Memory B cell (primary cell): ENCODE data around the gene SCPEP1.

Source experiments
- ATAC-seq: fragments of 150-1000 bp; cut with Tn5 transposase; 2 replicates; pipeline ENCODE4 v1.10.0; 2021; ENCODE audit warnings: low read depth, mild to moderate bottlenecking, moderate library complexity
- DNase-seq, 2 donors: peaks; one replicate each; pipeline ENCODE4 v3.0.0; 2022; ENCODE audit warnings: low spot score in 2 of 2
- H3K27ac Mint-ChIP-seq: one replicate; pipeline ENCODE4 v1.8.0; 2022; ENCODE audit warnings: mild to moderate bottlenecking, moderate library complexity, mixed read lengths
- H3K27me3 Mint-ChIP-seq: one replicate; pipeline ENCODE4 v1.8.0; 2022; ENCODE audit warnings: mixed read lengths
- H3K36me3 Mint-ChIP-seq: one replicate; pipeline ENCODE4 v1.8.0; 2022; ENCODE audit warnings: mild to moderate bottlenecking, mixed read lengths
- H3K4me1 Mint-ChIP-seq: one replicate; pipeline ENCODE4 v1.8.0; 2022; ENCODE audit warnings: mixed read lengths
- H3K4me3 Mint-ChIP-seq: one replicate; pipeline ENCODE4 v1.8.0; 2022; ENCODE audit warnings: mild to moderate bottlenecking, moderate library complexity, mixed read lengths
- H3K9me3 Mint-ChIP-seq: one replicate; pipeline ENCODE4 v1.8.0; 2022; ENCODE audit warnings: mixed read lengths

The SCPEP1 gene

DNA sequence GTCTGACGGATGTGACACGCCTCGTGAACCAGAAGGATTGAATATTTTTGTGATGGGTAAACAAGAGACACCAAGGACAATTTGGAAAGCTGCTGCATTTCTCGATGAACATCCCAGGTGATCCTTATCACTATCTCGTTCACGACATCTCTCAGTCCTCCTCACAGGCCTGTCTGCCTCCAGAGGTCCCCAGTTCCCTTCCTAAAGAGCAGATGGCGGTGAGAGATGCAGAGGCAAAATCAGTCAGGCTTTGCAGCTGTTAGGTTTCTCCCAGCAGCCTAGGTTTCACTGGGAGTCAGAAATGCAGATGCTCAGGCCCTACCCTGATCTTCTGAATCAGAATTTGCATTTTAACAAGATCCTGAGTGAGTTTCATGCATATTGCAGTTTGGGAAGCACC, 23.6 kb downstream of the SCPEP1 start:
- Mint-ChIP-seq H3K36me3 (peaks cover 27% of the 10 kb centered on the region), H3K27me3 (no peaks in the 10 kb centered on the region), H3K4me3 (no peak overlapping the region), H3K27ac (peak overlapping the region; percentile 45), H3K4me1 (peaks cover 28% of the 10 kb centered on the region), H3K9me3 (no peaks in the 10 kb centered on the region)
- ATAC-seq (no peak), DNase-seq (no peak)

- Mint-ChIP-seq H3K36me3 (peaks cover 22% of the 10 kb centered on the region), H3K27ac (peak overlapping the region; percentile 92), H3K4me1 (peaks cover 28% of the 10 kb centered on the region), H3K9me3 (no peaks in the 10 kb centered on the region), H3K4me3 (peak overlapping the region; percentile 67), H3K27me3 (no peaks in the 10 kb centered on the region)
- no peak for DNase-seq
- no peak for ATAC-seq
Measured at GRCh38 chr17:57002904-57003303, 25.0 kb downstream of the SCPEP1 start.

DNA sequence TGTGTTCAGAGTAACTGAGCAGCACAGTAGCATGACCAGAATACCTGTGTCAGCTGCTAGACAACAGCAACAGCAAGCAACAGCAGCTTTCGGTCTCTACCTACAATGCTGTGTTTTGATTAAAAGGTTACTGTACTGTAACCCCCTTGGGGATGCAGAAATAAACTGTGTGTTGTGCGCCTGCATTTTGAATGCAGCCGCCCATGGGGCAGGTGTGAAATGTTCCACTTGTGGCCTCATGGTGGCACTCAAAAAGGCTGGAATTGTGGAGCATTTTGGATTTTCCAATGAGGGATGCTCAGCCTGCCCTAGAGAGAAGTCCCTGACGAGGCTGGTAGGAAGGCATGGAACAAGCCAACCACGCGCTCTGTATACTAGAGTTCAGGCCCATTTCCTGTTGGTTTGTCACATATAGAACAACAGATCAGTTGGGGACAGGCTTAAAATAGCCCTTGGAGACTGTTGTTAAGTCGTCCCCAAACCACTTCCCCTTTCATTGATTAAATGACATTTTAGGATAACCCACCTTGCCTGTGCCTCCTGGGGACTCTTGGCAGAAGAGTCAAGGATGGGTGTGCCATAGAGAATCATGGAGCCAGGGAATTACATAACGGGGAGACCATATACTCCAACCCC, 27.1 kb downstream of the SCPEP1 start:
- peaks cover 31% of the 10 kb centered on the region for H3K4me1 Mint-ChIP-seq
- ATAC-seq: peak; percentile 82
- H3K27ac Mint-ChIP-seq: peak overlapping the region; percentile 92

GRCh38 chr17:57006040-57006439, 28.1 kb downstream of the SCPEP1 start:
- H3K9me3 Mint-ChIP-seq: no peaks in the 10 kb centered on the region
- ATAC-seq (no peak), DNase-seq (no peak)
- peak overlapping the region; percentile 24 for H3K4me3 Mint-ChIP-seq
- peak overlapping the region; percentile 92 for H3K27ac Mint-ChIP-seq
- H3K36me3 Mint-ChIP-seq: peaks cover 11% of the 10 kb centered on the region
- peaks cover 35% of the 10 kb centered on the region for H3K4me1 Mint-ChIP-seq
- no peaks in the 10 kb centered on the region for H3K27me3 Mint-ChIP-seq

More for the DNA sequence above, 27.1 kb downstream of the SCPEP1 start:
- peak overlapping the region; percentile 76 for H3K4me3 Mint-ChIP-seq
- no peaks in the 10 kb centered on the region for H3K9me3 Mint-ChIP-seq
- H3K36me3 Mint-ChIP-seq: peaks cover 17% of the 10 kb centered on the region
- H3K27me3 Mint-ChIP-seq: no peaks in the 10 kb centered on the region
- DNase-seq: peak; percentile 44 to 51

DNA sequence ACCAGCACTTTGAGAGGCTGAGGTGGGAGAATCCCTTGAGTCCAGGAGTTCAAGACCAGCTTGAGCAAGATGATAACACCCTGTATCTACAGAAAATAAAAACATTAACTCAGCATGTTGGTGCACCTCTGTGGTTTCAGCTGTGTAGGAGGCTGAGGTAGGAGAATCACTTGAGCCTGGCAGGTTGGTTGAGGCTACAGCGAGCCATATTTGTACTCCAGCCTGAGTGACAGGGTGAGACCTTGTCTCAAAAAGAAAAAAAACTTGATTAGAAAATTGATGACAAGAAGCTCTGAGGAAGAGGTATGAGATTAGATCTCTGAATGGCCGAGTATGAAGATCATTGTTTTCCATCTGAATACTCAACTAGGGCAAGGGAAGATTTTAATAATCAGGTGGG, 31.0 kb downstream of the SCPEP1 start:
- Mint-ChIP-seq H3K27me3 (no peaks in the 10 kb centered on the region), H3K27ac (no peak overlapping the region), H3K36me3 (peaks cover 2% of the 10 kb centered on the region), H3K4me1 (peaks cover 24% of the 10 kb centered on the region), H3K9me3 (no peaks in the 10 kb centered on the region), H3K4me3 (no peak overlapping the region)
- ATAC-seq (no peak), DNase-seq (no peak)

DNA sequence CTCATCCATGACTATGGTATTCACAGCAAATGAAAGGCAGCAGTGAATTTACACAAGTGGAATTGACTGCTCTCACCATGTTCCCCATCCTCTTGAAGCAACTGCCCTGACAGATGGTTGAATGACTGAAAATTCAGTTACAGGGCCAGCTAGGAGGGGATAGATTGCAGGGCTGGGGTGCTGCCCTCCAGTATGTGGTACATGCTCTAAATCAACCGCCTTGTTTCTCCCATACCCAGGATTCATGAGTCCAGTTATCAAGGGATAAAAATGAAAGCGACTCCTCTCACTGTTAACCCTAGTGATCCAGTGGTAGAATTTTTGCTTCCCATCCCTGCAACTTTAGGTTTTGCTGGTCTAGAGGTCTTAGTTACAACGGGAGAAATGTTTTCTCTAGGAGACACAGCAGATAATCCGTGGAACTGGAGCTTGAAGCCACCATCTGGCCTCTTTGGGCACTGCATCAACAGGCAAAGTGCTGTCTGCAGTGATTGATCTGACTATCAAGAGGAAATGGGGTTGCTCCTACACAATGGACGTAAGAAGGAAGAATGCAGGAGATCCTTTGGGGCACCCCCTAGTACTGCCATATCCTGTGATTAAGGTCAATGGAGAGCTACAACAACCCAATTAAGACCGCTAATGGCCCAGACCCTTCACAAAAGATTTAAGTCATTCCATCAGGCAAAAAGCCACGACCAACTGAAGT, 32.0 kb downstream of the SCPEP1 start:
- no peaks in the 10 kb centered on the region for H3K9me3 Mint-ChIP-seq
- peak overlapping the region; percentile 72 for H3K4me3 Mint-ChIP-seq
- peak; percentile 39 to 48 for DNase-seq
- peak overlapping the region; percentile 36 for H3K27ac Mint-ChIP-seq
- no peaks in the 10 kb centered on the region for H3K27me3 Mint-ChIP-seq
- peak; percentile 62 for ATAC-seq
- H3K36me3 Mint-ChIP-seq: peaks cover 2% of the 10 kb centered on the region
- H3K4me1 Mint-ChIP-seq: peaks cover 21% of the 10 kb centered on the region

GRCh38 chr17:57010487-57010886, 32.6 kb downstream of the SCPEP1 start:
- Mint-ChIP-seq H3K27me3 (no peaks in the 10 kb centered on the region), H3K4me1 (peaks cover 15% of the 10 kb centered on the region), H3K27ac (peak overlapping the region; percentile 58), H3K4me3 (no peak overlapping the region), H3K36me3 (no peaks in the 10 kb centered on the region), H3K9me3 (no peaks in the 10 kb centered on the region)
- DNase-seq (no peak), ATAC-seq (peak; percentile 27)

- Mint-ChIP-seq H3K27me3 (no peaks in the 10 kb centered on the region), H3K27ac (no peak overlapping the region), H3K4me1 (peaks cover 9% of the 10 kb centered on the region), H3K9me3 (no peaks in the 10 kb centered on the region), H3K36me3 (no peaks in the 10 kb centered on the region), H3K4me3 (no peak overlapping the region)
- DNase-seq (no peak), ATAC-seq (no peak)
Measured at GRCh38 chr17:57011491-57012015, 33.6 kb downstream of the SCPEP1 start.

- Mint-ChIP-seq H3K4me1 (no peaks in the 10 kb centered on the region), H3K9me3 (no peaks in the 10 kb centered on the region), H3K4me3 (no peak overlapping the region), H3K27me3 (peaks cover 1% of the 10 kb centered on the region), H3K27ac (no peak overlapping the region), H3K36me3 (no peaks in the 10 kb centered on the region)
- ATAC-seq (no peak), DNase-seq (no peak)
Measured at GRCh38 chr17:57016071-57016763, 38.3 kb downstream of the SCPEP1 start.

- Mint-ChIP-seq H3K27ac (no peak overlapping the region), H3K4me1 (no peaks in the 10 kb centered on the region), H3K27me3 (peaks cover 1% of the 10 kb centered on the region), H3K4me3 (no peak overlapping the region), H3K9me3 (no peaks in the 10 kb centered on the region), H3K36me3 (no peaks in the 10 kb centered on the region)
- no peak for DNase-seq
- no peak for ATAC-seq
Measured at GRCh38 chr17:57016764-57017116, 38.8 kb downstream of the SCPEP1 start.

GRCh38 chr17:57017625-57018024, 39.7 kb downstream of the SCPEP1 start:
- no peaks in the 10 kb centered on the region for H3K4me1 Mint-ChIP-seq
- H3K9me3 Mint-ChIP-seq: no peaks in the 10 kb centered on the region
- no peak overlapping the region for H3K4me3 Mint-ChIP-seq
- peaks cover 1% of the 10 kb centered on the region for H3K27me3 Mint-ChIP-seq
- no peak for DNase-seq
- H3K36me3 Mint-ChIP-seq: no peaks in the 10 kb centered on the region
- no peak for ATAC-seq
- H3K27ac Mint-ChIP-seq: no peak overlapping the region

- Mint-ChIP-seq H3K36me3 (no peaks in the 10 kb centered on the region), H3K27ac (no peak overlapping the region), H3K4me1 (no peaks in the 10 kb centered on the region), H3K27me3 (peaks cover 1% of the 10 kb centered on the region), H3K9me3 (no peaks in the 10 kb centered on the region), H3K4me3 (no peak overlapping the region)
- DNase-seq: no peak
- ATAC-seq: no peak
Measured at GRCh38 chr17:57020208-57020607, 42.3 kb downstream of the SCPEP1 start.

GRCh38 chr17:57021226-57021940, 43.5 kb downstream of the SCPEP1 start:
- no peak for DNase-seq
- Mint-ChIP-seq H3K4me3 (no peak overlapping the region), H3K27me3 (peaks cover 1% of the 10 kb centered on the region), H3K4me1 (no peaks in the 10 kb centered on the region), H3K36me3 (no peaks in the 10 kb centered on the region), H3K27ac (no peak overlapping the region), H3K9me3 (no peaks in the 10 kb centered on the region)
- ATAC-seq: no peak

DNA sequence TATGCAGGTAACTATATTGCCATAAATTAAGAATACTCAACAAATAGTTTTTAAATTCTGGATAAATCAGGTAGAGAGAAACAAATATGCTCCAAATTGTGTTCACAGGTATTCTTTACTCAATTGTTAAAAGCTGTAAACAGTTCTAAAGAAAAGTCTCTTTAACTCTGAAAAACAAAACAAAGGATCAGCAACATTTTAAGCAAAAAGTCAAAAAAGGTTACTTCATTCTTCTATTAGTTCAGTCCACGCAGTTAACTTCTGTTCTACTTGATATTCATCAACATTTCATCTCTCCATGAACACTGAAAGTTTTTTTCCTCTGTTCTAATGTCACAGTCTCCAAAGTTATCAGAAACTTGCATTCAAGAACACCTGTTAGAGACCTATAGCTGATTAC, 47.9 kb downstream of the SCPEP1 start:
- Mint-ChIP-seq H3K36me3 (peaks cover 2% of the 10 kb centered on the region), H3K4me3 (no peak overlapping the region), H3K9me3 (peaks cover 1% of the 10 kb centered on the region), H3K27ac (no peak overlapping the region), H3K27me3 (peaks cover 4% of the 10 kb centered on the region), H3K4me1 (no peaks in the 10 kb centered on the region)
- ATAC-seq (no peak), DNase-seq (no peak)
